GM19455 (cell line): Measurements from ENCODE around the gene ZC3H7A.
"Not testable (repeated sequence)": the region's sequence is repeated elsewhere in the genome, so short reads cannot be mapped to it uniquely, and the experiment has no call there.

Experiments
- ATAC-seq: cut with Tn5 transposase; IDR thresholded peaks from one replicate; pipeline ENCODE4 v1.9.1; 2021; ENCODE audit not compliant: unreplicated experiment

Gene ZC3H7A

GRCh38 chr16:11799509-11800381, 2.7 kb upstream of the ZC3H7A start:
- no peak for ATAC-seq

GRCh38 chr16:11799017-11799381, 1.9 kb upstream of the ZC3H7A start:
- no peak for ATAC-seq

- no peak for ATAC-seq
Measured at GRCh38 chr16:11797957-11798299, 870 bp upstream of the ZC3H7A start.

- peak; percentile 16 for ATAC-seq
Measured at GRCh38 chr16:11796227-11797165, 562 bp downstream of the ZC3H7A start.

- no peak for ATAC-seq
Measured at GRCh38 chr16:11795887-11796226, 1.2 kb downstream of the ZC3H7A start.

GRCh38 chr16:11794996-11795886, 1.8 kb downstream of the ZC3H7A start:
- no peak for ATAC-seq

- no peak for ATAC-seq
Measured at GRCh38 chr16:11794447-11794846, 2.6 kb downstream of the ZC3H7A start.

GRCh38 chr16:11793840-11794239, 3.2 kb downstream of the ZC3H7A start:
- ATAC-seq, result no peak

- ATAC-seq, result no peak
Measured at GRCh38 chr16:11792410-11793241, 4.4 kb downstream of the ZC3H7A start.

- ATAC-seq, result no peak
Measured at GRCh38 chr16:11791144-11791828, 5.8 kb downstream of the ZC3H7A start.

GRCh38 chr16:11788914-11789313, 8.1 kb downstream of the ZC3H7A start:
- ATAC-seq, result no peak

GRCh38 chr16:11784980-11785599, 12.0 kb downstream of the ZC3H7A start:
- not testable (repeated sequence) for ATAC-seq

GRCh38 chr16:11784381-11784780, 12.7 kb downstream of the ZC3H7A start:
- ATAC-seq, result not testable (repeated sequence)

- ATAC-seq, result no peak
Measured at GRCh38 chr16:11784038-11784369, 13.1 kb downstream of the ZC3H7A start.

GRCh38 chr16:11783319-11784037, 13.6 kb downstream of the ZC3H7A start:
- peak; percentile 52 for ATAC-seq

- no peak for ATAC-seq
Measured at GRCh38 chr16:11781773-11782172, 15.3 kb downstream of the ZC3H7A start.

- ATAC-seq, result no peak
Measured at GRCh38 chr16:11780991-11781680, 15.9 kb downstream of the ZC3H7A start.

GRCh38 chr16:11779074-11779473, 18.0 kb downstream of the ZC3H7A start:
- no peak for ATAC-seq
